Measurements from ENCODE around the gene NTRK1.
A peak's percentile ranks its signal among the peaks of the same experiment; 100 is the strongest.

NTRK1 gene

DNA sequence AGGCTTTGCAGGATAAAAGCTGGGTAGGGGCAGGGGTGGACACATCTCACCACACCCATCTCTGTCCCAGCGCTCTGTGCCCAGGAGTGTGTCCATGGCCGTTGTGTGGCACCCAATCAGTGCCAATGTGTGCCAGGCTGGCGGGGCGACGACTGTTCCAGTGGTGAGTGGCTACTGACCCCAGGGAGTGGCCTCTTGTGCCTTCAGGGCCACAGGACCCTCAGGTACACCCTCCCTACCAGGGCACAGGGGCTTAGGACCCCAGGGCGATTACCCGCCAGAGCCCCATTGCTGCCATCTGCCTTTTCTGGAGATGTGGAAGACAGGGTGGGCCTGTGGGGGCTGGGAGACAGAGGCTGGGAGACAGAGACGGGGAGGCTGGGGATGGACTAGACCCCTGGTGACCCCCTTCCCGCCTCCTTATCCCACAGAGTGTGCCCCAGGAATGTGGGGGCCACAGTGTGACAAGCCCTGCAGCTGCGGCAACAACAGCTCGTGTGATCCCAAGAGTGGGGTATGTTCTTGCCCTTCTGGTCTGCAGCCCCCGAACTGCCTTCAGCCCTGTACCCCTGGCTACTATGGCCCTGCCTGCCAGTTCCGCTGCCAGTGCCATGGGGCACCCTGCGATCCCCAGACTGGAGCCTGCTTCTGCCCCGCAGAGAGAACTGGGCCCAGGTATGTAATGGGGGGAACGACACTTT, 45.7 kb downstream of the NTRK1 start:
- TF ChIP-seq, protein P1, sequence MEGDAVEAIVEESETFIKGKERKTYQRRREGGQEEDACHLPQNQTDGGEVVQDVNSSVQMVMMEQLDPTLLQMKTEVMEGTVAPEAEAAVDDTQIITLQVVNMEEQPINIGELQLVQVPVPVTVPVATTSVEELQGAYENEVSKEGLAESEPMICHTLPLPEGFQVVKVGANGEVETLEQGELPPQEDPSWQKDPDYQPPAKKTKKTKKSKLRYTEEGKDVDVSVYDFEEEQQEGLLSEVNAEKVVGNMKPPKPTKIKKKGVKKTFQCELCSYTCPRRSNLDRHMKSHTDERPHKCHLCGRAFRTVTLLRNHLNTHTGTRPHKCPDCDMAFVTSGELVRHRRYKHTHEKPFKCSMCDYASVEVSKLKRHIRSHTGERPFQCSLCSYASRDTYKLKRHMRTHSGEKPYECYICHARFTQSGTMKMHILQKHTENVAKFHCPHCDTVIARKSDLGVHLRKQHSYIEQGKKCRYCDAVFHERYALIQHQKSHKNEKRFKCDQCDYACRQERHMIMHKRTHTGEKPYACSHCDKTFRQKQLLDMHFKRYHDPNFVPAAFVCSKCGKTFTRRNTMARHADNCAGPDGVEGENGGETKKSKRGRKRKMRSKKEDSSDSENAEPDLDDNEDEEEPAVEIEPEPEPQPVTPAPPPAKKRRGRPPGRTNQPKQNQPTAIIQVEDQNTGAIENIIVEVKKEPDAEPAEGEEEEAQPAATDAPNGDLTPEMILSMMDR (IDR thresholded peaks at IDR 0.05; ENCODE audit: borderline replicate concordance, control extremely low read depth, extremely low read depth, insufficient read depth, missing control alignments), result no peak
- in situ Hi-C loops (cut with MboI; ENCODE audit: low sequenced_read_pairs, unreplicated experiment), result no loop called here
- DNase-seq (ENCODE audit: low spot score), result no peak

DNA sequence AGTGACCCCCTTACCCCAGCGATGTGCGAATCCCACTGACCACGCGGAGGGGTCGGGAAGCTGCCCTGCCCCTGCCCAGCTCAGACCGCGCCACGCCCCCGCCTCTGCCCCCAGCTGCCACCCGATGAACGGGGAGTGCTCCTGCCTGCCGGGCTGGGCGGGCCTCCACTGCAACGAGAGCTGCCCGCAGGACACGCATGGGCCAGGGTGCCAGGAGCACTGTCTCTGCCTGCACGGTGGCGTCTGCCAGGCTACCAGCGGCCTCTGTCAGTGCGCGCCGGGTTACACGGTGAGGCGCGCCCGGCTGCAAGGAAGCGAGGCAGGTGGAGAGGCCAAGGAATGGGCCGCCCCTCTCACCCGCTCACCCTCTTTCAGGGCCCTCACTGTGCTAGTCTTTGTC, 47.9 kb downstream of the NTRK1 start:
- TF ChIP-seq, protein P1 (IDR thresholded peaks at IDR 0.05; ENCODE audit: borderline replicate concordance, control extremely low read depth, extremely low read depth, insufficient read depth, missing control alignments), result no peak
- in situ Hi-C loops (cut with MboI; ENCODE audit: low sequenced_read_pairs, unreplicated experiment), result no loop called here
- no peak for DNase-seq (ENCODE audit: low spot score)

DNA sequence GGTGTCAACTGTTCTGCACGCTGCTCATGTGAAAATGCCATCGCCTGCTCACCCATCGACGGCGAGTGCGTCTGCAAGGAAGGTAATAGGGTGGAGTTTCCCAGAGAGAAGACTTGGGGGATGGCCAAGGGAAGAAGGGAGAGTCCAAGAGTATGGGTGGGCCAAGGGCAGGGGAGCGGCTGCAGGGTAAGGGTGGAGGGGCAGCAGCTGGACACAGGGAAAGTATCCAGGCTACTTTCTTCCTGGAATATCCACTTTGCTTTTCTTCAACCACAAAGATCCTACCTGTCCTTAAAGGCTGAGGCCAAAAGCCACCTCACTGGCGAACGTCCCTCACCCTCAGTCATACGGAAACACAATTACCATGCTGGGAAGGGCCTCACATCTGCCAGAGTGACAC, 48.3 kb downstream of the NTRK1 start:
- no peak for DNase-seq (ENCODE audit: low spot score)
- TF ChIP-seq, protein P1 (IDR thresholded peaks at IDR 0.05; ENCODE audit: borderline replicate concordance, control extremely low read depth, extremely low read depth, insufficient read depth, missing control alignments), result no peak
- in situ Hi-C loops (cut with MboI; ENCODE audit: low sequenced_read_pairs, unreplicated experiment), result no loop called here

DNA sequence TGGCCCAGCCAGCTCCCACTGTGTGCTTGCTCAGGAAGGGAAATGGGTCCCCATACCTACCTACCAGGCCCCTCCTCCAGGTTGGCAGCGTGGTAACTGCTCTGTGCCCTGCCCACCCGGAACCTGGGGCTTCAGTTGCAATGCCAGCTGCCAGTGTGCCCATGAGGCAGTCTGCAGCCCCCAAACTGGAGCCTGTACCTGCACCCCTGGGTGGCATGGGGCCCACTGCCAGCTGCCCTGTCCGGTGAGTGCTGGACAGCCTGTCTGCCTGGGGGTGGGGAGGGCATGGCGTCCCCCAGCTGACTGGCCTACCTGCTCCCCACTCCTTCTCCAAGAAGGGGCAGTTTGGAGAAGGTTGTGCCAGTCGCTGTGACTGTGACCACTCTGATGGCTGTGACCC, 49.0 kb downstream of the NTRK1 start:
- TF ChIP-seq, protein P1 (IDR thresholded peaks at IDR 0.05; ENCODE audit: borderline replicate concordance, control extremely low read depth, extremely low read depth, insufficient read depth, missing control alignments), result no peak
- in situ Hi-C loops (cut with MboI; ENCODE audit: low sequenced_read_pairs, unreplicated experiment), result no loop called here
- no peak for DNase-seq (ENCODE audit: low spot score)

DNA sequence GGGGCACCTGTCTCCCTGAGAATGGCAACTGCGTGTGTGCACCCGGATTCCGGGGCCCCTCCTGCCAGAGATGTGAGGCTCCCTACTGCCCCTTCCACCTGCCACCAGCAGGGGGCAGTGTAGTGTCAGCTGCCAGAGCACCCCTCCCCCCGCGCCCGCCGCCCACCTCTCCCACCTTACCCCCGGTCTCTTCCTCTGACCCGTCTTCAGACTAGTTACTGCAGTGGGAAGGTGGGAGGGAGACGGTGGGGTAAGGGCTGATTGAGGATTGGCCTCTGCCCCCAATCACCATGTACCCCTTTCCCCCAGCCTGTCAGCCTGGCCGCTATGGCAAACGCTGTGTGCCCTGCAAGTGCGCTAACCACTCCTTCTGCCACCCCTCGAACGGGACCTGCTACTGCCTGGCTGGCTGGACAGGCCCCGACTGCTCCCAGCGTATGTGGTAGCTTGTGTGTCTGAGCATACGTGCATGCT, 49.7 kb downstream of the NTRK1 start:
- in situ Hi-C loops (cut with MboI; ENCODE audit: low sequenced_read_pairs, unreplicated experiment), result no loop called here
- TF ChIP-seq, protein P1 (IDR thresholded peaks at IDR 0.05; ENCODE audit: borderline replicate concordance, control extremely low read depth, extremely low read depth, insufficient read depth, missing control alignments), result peak; percentile 84
- DNase-seq (ENCODE audit: low spot score), result peak; percentile 88

DNA sequence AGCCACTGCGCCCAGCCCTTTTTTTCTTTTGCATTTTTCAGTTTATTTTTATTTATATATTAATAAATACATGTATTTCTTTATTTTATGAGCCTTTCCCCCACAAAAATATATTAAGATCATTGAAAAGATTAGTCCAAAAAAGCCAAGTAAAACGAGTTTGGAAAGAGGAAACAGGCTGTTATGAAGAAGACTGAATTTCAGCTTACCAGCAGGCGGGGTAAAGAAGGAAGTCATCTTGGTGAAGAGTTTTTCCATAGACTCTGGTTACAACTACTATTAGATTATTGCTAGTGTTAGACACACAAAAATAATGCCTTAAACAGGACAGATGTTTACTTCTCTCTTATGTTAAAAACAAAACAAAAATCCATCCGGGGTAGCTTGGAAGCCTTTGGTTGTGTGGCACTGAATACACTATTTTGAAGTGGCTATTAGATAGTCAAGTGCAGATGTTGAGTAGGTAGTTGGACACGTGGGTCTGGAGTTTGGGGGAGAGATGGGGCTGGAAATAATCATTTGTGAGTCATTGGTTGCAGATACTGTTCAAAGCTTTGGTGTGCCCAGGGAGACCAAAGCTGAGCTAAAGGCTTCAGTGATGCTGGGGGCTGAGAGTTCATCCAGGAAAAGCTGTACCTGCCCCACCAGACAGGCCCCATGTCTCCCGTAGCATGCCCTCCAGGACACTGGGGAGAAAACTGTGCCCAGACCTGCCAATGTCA, 51.1 kb downstream of the NTRK1 start:
- TF ChIP-seq, protein P1 (IDR thresholded peaks at IDR 0.05; ENCODE audit: borderline replicate concordance, control extremely low read depth, extremely low read depth, insufficient read depth, missing control alignments), result no peak
- in situ Hi-C loops (cut with MboI; ENCODE audit: low sequenced_read_pairs, unreplicated experiment), result no loop called here
- DNase-seq (ENCODE audit: low spot score), result no peak
